ENCODE measurements around the gene SUGP1.

Gene SUGP1

DNA sequence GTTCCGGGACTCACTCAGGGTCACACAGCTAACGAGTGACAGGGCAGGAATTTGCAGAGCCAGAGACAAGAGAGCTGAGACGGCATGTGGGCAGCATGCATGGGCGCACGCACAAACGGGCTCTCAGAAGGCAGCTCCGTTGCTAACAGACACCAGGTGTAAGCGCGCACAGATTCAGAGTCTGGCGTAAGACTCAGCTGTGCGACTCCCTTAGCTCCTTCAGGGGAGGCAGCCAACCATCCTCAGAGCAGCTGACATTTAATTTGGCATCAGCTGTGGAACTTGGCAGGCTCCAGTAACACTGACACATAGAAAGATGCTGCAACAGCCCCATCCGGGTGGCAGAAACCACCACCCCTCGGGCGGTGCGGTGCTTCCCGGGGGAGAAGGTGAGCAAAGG, 39.7 kb downstream of the SUGP1 start:
- DNase-seq (ENCODE audit: insufficient read length, low spot score) (no peak), FAIRE-seq (no peak)
- no peak for TF ChIP-seq CTCF (IDR thresholded peaks at IDR 0.05; ENCODE audit: insufficient read depth, missing control alignments)

GRCh38 chr19:19279853-19280252, 40.5 kb downstream of the SUGP1 start:
- DNase-seq (ENCODE audit: insufficient read length, low spot score) (no peak), FAIRE-seq (no peak)
- TF ChIP-seq CTCF (IDR thresholded peaks at IDR 0.05; ENCODE audit: insufficient read depth, missing control alignments), result no peak

DNA sequence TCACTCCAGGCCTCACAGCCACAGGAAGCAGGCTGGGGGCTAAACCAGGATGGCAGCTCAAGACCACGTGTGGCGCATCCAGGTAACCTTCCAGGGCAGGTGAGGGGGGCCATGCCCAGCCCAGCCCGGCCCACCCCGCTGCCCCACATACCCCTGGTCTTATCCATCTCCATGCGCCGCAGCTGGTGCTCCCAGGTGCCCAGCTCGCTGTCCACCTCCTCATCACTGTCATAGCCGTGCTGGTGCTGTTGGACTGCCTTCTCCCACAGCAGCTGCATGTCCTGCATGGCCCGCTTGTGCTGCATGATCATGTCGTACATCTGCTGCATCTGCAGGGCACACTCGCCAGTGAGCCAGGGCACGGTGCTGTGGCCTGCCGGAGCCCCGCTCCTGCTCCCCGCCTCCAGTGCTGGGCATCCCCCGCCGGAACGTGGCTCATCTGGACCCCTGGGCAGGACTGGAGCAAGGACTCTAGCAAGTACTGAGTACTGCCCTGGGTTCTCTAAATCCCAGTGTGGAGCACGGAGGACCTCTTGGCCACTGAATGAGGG, 41.2 kb downstream of the SUGP1 start:
- no peak for DNase-seq (ENCODE audit: insufficient read length, low spot score)
- no peak for FAIRE-seq
- TF ChIP-seq CTCF (IDR thresholded peaks at IDR 0.05; ENCODE audit: insufficient read depth, missing control alignments), result no peak

DNA sequence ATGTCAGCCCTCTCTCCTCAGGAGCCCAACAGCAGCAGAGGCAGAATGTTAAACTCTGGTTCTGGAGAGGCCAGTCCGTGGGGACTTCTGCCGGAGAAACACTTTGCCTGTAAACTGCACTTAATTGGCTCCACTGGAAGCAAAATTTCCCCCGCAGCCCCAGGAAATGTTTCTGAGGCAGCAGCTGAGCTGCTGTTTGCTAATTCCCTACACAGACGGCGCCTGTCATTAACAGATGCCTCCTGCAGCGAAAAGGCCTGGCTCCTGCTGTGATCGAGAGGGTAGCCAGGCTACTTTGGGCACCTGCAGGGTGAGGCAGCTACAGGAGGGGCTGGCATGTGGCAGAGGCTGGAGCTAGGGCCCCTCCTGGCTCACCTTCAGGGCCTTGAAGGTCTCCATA, 42.0 kb downstream of the SUGP1 start:
- no peak for TF ChIP-seq CTCF (IDR thresholded peaks at IDR 0.05; ENCODE audit: insufficient read depth, missing control alignments)
- DNase-seq (ENCODE audit: insufficient read length, low spot score) (peak; percentile 89), FAIRE-seq (no peak)

GRCh38 chr19:19276851-19277250, 43.5 kb downstream of the SUGP1 start:
- DNase-seq (ENCODE audit: insufficient read length, low spot score), result peak; percentile 9
- FAIRE-seq, result no peak
- no peak for TF ChIP-seq CTCF (IDR thresholded peaks at IDR 0.05; ENCODE audit: insufficient read depth, missing control alignments)

- no peak for DNase-seq (ENCODE audit: insufficient read length, low spot score)
- FAIRE-seq, result no peak
- TF ChIP-seq CTCF (IDR thresholded peaks at IDR 0.05; ENCODE audit: insufficient read depth, missing control alignments), result no peak
Measured at GRCh38 chr19:19276386-19276785, 43.9 kb downstream of the SUGP1 start.

DNA sequence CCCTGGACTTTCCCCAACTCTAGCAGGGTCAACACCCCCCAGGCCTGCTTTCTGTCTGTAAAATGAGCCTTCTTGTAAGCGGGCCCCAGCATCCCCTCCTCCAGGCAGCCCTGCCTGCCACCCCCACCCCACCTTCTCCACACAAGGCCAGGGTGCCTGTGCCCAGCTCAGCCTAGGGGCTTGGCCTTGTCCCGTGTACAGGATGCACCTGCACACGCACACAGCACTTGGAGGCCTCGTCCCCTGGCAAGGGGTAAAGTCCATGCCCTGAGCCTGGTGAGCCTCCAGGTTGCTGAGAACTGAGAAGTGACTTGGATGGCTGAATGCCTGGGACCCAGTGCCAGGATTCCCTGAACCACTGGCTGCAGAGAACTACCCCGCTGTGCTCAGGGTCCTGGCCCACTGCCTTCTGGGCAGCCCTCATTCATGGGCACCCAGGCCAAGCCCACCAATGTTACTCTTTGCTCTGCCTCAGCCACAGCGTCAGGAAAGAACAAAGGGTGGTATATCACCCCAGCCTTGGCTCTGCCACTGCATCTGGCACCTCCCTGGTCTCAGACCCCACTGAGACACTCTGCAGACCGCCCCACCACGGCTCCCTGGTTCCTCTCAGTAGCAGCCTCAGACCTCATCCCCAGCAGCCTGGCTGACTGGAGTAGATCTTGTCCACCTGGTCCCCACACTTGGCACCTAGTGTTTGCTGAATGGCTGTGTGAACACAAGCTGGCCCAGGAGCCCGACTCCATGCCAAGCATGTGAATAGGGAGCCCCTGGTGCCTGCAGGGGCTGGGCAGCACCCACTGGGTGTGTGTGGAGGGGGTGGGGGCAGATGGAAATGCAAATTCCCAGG, 45.4 kb downstream of the SUGP1 start:
- no peak for TF ChIP-seq CTCF (IDR thresholded peaks at IDR 0.05; ENCODE audit: insufficient read depth, missing control alignments)
- FAIRE-seq (no peak), DNase-seq (ENCODE audit: insufficient read length, low spot score) (no peak)

All from D721Med (cell line).